Thyroid gland (tissue), 4 donors: Measurements from ENCODE around the gene CLDN22.

Experiments
- CTCF ChIP-seq, 6 experiments: fragments of 200-600 bp in 3 of 6; fragments of 450-650 bp in 3 of 6; sonication (generic) in 3 of 6; IDR thresholded peaks; one replicate each; pipeline ENCODE4 v1.5.1; 2016 to 2019; ENCODE audit warnings: antibody characterized with exemption in 6 of 6, mild to moderate bottlenecking in 2 of 6, inconsistent platforms in 1 of 6, moderate library complexity in 1 of 6
- POLR2A ChIP-seq, 2 donors: fragments of 450-650 bp; IDR thresholded peaks; one replicate each; pipeline ENCODE4 v1.6.1; 2017; ENCODE audit warnings: antibody characterized with exemption in 2 of 2, mild to moderate bottlenecking in 2 of 2, moderate library complexity in 1 of 2

- no peak for TF ChIP-seq CTCF (IDR thresholded peaks at IDR 0.05)
- no peak for TF ChIP-seq POLR2A (IDR thresholded peaks at IDR 0.05)
These were observed 10.8 kb upstream of the CLDN22 start for GRCh38 chr4:183330841-183331240.
